ENCODE data around the gene RHBDD1.

DNA sequence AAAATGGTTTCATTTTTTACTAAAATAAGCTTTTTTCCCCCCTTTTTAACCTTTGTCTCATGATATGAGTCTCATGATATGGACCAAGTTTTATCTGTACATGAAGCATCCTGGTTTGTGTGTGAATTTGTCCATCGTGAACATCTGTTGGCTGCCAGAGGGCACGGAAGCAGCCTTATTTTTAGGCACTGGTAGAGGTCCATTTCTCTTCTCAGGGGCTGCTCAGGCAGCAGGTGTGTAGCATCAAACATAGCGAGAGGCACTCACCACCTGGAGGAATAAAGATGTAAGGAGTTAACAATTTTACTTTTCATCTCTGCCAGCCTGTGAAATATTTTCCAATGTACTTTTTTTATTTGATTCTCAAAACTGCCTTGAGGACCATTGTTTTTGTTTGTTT, 134.5 kb downstream of the RHBDD1 start:
- TF ChIP-seq POLR2A (IDR thresholded peaks at IDR 0.05; ENCODE audit: low read length) (no peak), GATA1 (IDR thresholded peaks at IDR 0.05; ENCODE audit: low read depth, low read length) (no peak)

Measured in erythroblast (primary cell).